PC-3 (cell line): ENCODE results near the gene SLC9A9. TPM values are rescaled to one million over a fixed set of nuclear protein-coding genes. Genes with fewer than 3 reads are reported as not detected.

Experiments used
- ATAC-seq: fragments of 200-7000 bp; cut with Tn5 transposase; 2 replicates; pipeline ENCODE4 v1.9.1; 2020; ENCODE audit warnings: mild to moderate bottlenecking, moderate library complexity
- BruUV-seq: library from RNA; stranded (reverse); fragments of 400-500 nt; replicated peaks from 2 replicates; lab custom pipeline; 2021; lab: Mats Ljungman, UMichigan
- CTCF ChIA-PET: fragments of 300-600 bp; sonication (Branson Sonifier 250); formaldehyde crosslinking; loops from one replicate; lab custom pipeline; 2022; ENCODE audit warnings: antibody characterized with exemption; lab: Charles Lee
- POLR2A ChIA-PET: fragments of 300-600 bp; sonication (Branson Sonifier 250); formaldehyde crosslinking; loops from one replicate; lab custom pipeline; 2022; ENCODE audit warnings: antibody characterized with exemption; ENCODE audit not compliant: unreplicated experiment; lab: Charles Lee
- DNase-seq: peaks from one replicate; pipeline ENCODE4 v3.0.0-alpha.2; 2015
- H2AFZ ChIP-seq: fragments of 300-600 bp; sonication (generic); 2 replicates; pipeline ENCODE4 v1.6.0; 2016; ENCODE audit warnings: antibody characterized with exemption, low read length
- H3F3A ChIP-seq: fragments of 300-600 bp; sonication (generic); one replicate; pipeline ENCODE4 v1.6.0; 2017; ENCODE audit warnings: antibody characterized with exemption, low read length, control low read depth, mild to moderate bottlenecking; ENCODE audit not compliant: unreplicated experiment
- H3K27ac ChIP-seq: fragments of 300-600 bp; sonication (generic); 2 replicates; pipeline ENCODE4 v1.5.1; 2016; ENCODE audit warnings: mild to moderate bottlenecking, low read length
- H3K27me3 ChIP-seq: fragments of 300-600 bp; sonication (generic); 2 replicates; pipeline ENCODE4 v1.6.1; 2016; ENCODE audit warnings: low read length, mixed read lengths
- H3K36me3 ChIP-seq: fragments of 300-600 bp; sonication (generic); 2 replicates; pipeline ENCODE4 v1.6.1; 2016; ENCODE audit warnings: low read depth, mixed run types, low read length, mixed read lengths
- H3K4me1 ChIP-seq: fragments of 300-600 bp; sonication (generic); 2 replicates; pipeline ENCODE4 v1.5.1; 2016; ENCODE audit warnings: low read length; ENCODE audit not compliant: insufficient read depth
- H3K4me2 ChIP-seq: fragments of 300-600 bp; sonication (generic); 2 replicates; pipeline ENCODE4 v1.6.0; 2016; ENCODE audit warnings: low read length
- H3K4me3 ChIP-seq: fragments of 300-600 bp; sonication (generic); 2 replicates; pipeline ENCODE4 v1.5.1; 2016; ENCODE audit warnings: mild to moderate bottlenecking, low read length, mixed read lengths
- H3K79me2 ChIP-seq: fragments of 300-600 bp; sonication (generic); 2 replicates; pipeline ENCODE4 v1.6.1; 2017; ENCODE audit warnings: low read length, mixed read lengths
- H3K9ac ChIP-seq: fragments of 300-600 bp; sonication (generic); 2 replicates; pipeline ENCODE4 v1.6.0; 2016; ENCODE audit warnings: mild to moderate bottlenecking, low read length
- H3K9me2 ChIP-seq: fragments of 300-600 bp; sonication (generic); replicated peaks from 2 replicates; pipeline ENCODE4 v1.6.1; 2016; ENCODE audit warnings: mixed run types, low read length, mixed read lengths
- H3K9me3 ChIP-seq: fragments of 300-600 bp; sonication (generic); 2 replicates; pipeline ENCODE4 v1.6.1; 2016; ENCODE audit warnings: low read length, mixed read lengths
- H4K20me1 ChIP-seq: fragments of 300-600 bp; sonication (generic); 2 replicates; pipeline ENCODE4 v1.6.1; 2016; ENCODE audit warnings: low read length, mixed read lengths
- EZH2 ChIP-seq: fragments of 300-600 bp; sonication (generic); IDR thresholded peaks from one replicate; pipeline ENCODE4 v1.6.1; 2017; ENCODE audit warnings: antibody characterized with exemption, mild to moderate bottlenecking, low read length; ENCODE audit not compliant: unreplicated experiment
- EZH2phosphoT487 ChIP-seq: fragments of 300-600 bp; sonication (generic); IDR thresholded peaks from 2 replicates; pipeline ENCODE4 v1.6.1; 2018; ENCODE audit warnings: mild to moderate bottlenecking, antibody characterized with exemption, low read length, borderline replicate concordance
- intact Hi-C: fragments of 100-400 bp; cut with micrococcal nuclease; formaldehyde crosslinking; loops from 2 replicates; pipeline ENCODE4 v1.9.0; 2023
- total RNA-seq: library from RNA; depleted of rRNA; stranded (reverse); fragments of >200 nt; gene quantifications from 2 replicates; pipeline ENCODE4 v1.2.3, GENCODE V29; 2014
- TF ChIP-seq, protein P1 (sequence below): fragments of 300-600 bp; sonication (generic); conservative IDR thresholded peaks from 2 replicates; pipeline ENCODE4 v1.5.1; 2017; ENCODE audit warnings: antibody characterized with exemption, low read depth, mild to moderate bottlenecking, low read length

The SLC9A9 gene
- total RNA-seq, 1 experiment from 2014 or later: 0.07 TPM

DNA sequence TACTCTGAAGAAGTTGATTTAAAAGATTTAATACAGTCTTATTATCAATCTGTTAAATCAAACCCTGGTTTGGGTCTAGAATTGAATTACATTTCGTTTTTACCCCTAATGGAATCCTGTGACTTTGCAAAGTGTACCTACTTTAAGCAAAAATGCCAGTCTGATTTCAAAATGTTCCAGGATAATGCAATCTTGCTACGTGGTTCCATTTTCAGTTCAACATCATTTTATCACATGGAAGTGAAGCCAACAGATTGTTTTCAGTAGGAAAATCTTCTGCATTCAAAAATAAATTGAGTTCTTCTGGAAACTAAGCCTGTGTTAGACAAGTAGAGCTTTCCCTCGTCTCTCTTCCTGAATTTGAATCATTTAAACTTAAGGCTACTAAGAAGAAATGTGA is 372.3 kb downstream of the SLC9A9 start:
- H2AFZ ChIP-seq: no peak overlapping the region
- TF ChIP-seq EZH2phosphoT487 (no peak), EZH2 (no peak)
- TF ChIP-seq, protein P1, sequence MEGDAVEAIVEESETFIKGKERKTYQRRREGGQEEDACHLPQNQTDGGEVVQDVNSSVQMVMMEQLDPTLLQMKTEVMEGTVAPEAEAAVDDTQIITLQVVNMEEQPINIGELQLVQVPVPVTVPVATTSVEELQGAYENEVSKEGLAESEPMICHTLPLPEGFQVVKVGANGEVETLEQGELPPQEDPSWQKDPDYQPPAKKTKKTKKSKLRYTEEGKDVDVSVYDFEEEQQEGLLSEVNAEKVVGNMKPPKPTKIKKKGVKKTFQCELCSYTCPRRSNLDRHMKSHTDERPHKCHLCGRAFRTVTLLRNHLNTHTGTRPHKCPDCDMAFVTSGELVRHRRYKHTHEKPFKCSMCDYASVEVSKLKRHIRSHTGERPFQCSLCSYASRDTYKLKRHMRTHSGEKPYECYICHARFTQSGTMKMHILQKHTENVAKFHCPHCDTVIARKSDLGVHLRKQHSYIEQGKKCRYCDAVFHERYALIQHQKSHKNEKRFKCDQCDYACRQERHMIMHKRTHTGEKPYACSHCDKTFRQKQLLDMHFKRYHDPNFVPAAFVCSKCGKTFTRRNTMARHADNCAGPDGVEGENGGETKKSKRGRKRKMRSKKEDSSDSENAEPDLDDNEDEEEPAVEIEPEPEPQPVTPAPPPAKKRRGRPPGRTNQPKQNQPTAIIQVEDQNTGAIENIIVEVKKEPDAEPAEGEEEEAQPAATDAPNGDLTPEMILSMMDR: no peak
- no peak overlapping the region for H3K4me2 ChIP-seq
- H3K36me3 ChIP-seq: no peaks in the 10 kb centered on the region
- no peak for ATAC-seq
- H3K4me1 ChIP-seq: no peaks in the 10 kb centered on the region
- no peaks in the 10 kb centered on the region for H3K9me3 ChIP-seq
- no peaks in the 10 kb centered on the region for H4K20me1 ChIP-seq
- H3K9ac ChIP-seq: no peak overlapping the region
- no peaks in the 10 kb centered on the region for H3K79me2 ChIP-seq
- H3K27me3 ChIP-seq: no peaks in the 10 kb centered on the region
- H3F3A ChIP-seq: no peaks in the 10 kb centered on the region
- H3K4me3 ChIP-seq: no peak overlapping the region
- no TSS peak for BruUV-seq
- intact Hi-C loops: no loop called here
- no peaks in the 10 kb centered on the region for H3K9me2 ChIP-seq
- ChIA-PET CTCF (interaction anchor here (0.6 kb wide), 1 partner anchor 42 kb away, joined by 3 read pairs; no protein-coding TSS in a partner anchor), POLR2A (no interaction called here)
- H3K27ac ChIP-seq: no peak overlapping the region
- no peak for DNase-seq

DNA sequence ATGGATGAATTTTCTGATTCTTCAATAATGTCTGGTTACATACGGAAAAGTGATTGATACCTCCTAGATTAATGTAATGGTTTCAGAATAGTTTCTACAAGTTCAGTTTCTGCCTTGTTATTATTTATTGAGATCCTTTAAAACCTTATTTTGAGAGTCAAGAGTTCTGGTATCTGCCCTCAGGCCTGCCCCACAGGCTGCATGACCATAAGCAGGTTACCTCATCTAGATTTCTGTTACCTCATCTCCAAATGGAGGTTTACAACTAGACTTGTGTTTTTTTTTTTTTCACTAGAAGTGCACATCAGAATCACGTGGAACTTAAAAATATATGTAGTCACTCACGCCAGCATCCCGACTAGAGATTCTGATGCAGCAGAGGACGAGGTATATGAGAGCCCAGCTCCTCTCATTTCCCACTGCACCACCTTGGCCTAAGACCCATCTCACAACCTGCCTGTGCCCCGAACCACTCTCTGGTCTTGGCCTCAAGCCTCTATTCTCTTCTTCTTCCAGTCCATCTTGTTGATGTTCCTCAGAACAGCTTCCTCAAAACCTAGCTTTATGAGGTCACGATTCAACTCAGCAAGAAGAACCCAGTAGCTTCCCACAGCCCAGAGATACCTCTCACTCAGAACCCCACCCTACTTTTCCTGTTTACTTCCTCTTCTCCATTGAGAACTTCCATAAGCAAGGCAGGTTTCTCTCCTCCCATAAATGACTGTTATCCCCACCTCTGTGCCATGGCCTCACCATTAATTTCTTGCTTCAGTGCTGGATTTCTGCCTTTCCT is 375.3 kb downstream of the SLC9A9 start:
- no peaks in the 10 kb centered on the region for H3F3A ChIP-seq
- ChIA-PET CTCF (no interaction called here), POLR2A (no interaction called here)
- no peaks in the 10 kb centered on the region for H3K9me2 ChIP-seq
- no peak overlapping the region for H3K9ac ChIP-seq
- H3K9me3 ChIP-seq: no peaks in the 10 kb centered on the region
- no peak overlapping the region for H2AFZ ChIP-seq
- no peak overlapping the region for H3K27ac ChIP-seq
- no TSS peak for BruUV-seq
- no peaks in the 10 kb centered on the region for H3K36me3 ChIP-seq
- H3K27me3 ChIP-seq: no peaks in the 10 kb centered on the region
- H3K4me3 ChIP-seq: no peak overlapping the region
- no peaks in the 10 kb centered on the region for H4K20me1 ChIP-seq
- TF ChIP-seq EZH2: no peak
- TF ChIP-seq EZH2phosphoT487: no peak
- TF ChIP-seq, protein P1: no peak
- no peak overlapping the region for H3K4me2 ChIP-seq
- intact Hi-C loops: no loop called here
- DNase-seq (no peak), ATAC-seq (no peak)
- no peaks in the 10 kb centered on the region for H3K79me2 ChIP-seq
- no peaks in the 10 kb centered on the region for H3K4me1 ChIP-seq

DNA sequence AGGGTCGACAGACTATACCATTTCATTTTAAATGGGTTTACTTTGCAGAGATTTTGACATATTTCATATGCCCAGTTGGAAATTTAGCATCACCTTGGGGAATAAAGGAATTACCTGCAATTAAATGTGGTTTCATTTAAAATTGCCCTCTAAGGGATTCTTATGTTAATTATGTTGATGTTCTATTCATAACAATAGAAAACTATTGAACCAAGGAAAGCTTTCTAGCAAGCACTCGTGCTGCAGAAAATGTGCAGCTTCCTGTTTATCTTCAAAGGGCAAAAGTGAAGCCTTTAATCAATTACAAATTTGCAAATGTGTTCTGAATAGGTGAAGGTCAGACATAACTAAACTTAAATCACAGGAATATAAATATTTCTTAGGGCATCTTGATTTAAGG is 376.6 kb downstream of the SLC9A9 start:
- H3K79me2 ChIP-seq: no peaks in the 10 kb centered on the region
- no peaks in the 10 kb centered on the region for H3K4me1 ChIP-seq
- BruUV-seq: no TSS peak
- ATAC-seq (no peak), DNase-seq (no peak)
- no peak overlapping the region for H3K9ac ChIP-seq
- no peaks in the 10 kb centered on the region for H3K9me2 ChIP-seq
- no peak overlapping the region for H3K27ac ChIP-seq
- H3F3A ChIP-seq: no peaks in the 10 kb centered on the region
- H3K4me2 ChIP-seq: no peak overlapping the region
- H4K20me1 ChIP-seq: no peaks in the 10 kb centered on the region
- no peak overlapping the region for H3K4me3 ChIP-seq
- TF ChIP-seq EZH2phosphoT487 (no peak), EZH2 (no peak)
- TF ChIP-seq, protein P1: no peak
- H3K9me3 ChIP-seq: no peaks in the 10 kb centered on the region
- no peaks in the 10 kb centered on the region for H3K36me3 ChIP-seq
- no peaks in the 10 kb centered on the region for H3K27me3 ChIP-seq
- intact Hi-C loops: no loop called here
- CTCF ChIA-PET: no interaction called here
- POLR2A ChIA-PET: no interaction called here
- H2AFZ ChIP-seq: no peak overlapping the region
